ENCODE data around the gene SRPK1. TPM values are rescaled to one million over a fixed set of nuclear protein-coding genes. Genes with fewer than 3 reads are reported as not detected.

SRPK1 gene
- total RNA-seq, 1 donor, result 61.7 TPM

DNA sequence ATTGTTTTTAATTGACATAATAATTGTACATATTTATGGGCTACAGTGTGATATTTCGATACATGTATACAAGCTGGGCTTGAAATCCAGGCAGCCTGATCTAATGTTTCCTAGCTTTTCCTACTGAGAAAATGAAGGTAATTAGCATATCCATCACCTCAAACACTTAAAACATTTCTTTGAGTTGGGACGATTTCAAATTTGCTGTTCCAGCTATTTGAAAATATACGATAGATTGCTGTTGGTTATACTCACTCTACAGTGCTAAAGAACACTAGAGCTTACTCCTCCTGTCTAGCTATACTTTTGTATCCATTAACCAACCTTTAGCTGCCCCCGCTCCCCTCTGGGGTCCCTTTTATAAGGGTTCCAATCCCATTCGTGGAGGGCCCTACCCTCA is 111.1 kb downstream of the SRPK1 start:
- TF ChIP-seq, protein P1, sequence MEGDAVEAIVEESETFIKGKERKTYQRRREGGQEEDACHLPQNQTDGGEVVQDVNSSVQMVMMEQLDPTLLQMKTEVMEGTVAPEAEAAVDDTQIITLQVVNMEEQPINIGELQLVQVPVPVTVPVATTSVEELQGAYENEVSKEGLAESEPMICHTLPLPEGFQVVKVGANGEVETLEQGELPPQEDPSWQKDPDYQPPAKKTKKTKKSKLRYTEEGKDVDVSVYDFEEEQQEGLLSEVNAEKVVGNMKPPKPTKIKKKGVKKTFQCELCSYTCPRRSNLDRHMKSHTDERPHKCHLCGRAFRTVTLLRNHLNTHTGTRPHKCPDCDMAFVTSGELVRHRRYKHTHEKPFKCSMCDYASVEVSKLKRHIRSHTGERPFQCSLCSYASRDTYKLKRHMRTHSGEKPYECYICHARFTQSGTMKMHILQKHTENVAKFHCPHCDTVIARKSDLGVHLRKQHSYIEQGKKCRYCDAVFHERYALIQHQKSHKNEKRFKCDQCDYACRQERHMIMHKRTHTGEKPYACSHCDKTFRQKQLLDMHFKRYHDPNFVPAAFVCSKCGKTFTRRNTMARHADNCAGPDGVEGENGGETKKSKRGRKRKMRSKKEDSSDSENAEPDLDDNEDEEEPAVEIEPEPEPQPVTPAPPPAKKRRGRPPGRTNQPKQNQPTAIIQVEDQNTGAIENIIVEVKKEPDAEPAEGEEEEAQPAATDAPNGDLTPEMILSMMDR (IDR thresholded peaks at IDR 0.05; ENCODE audit: insufficient read depth, low read depth, low read length), result no peak
- no peak for DNase-seq (ENCODE audit: low read depth)
- no peak overlapping the region for H3K4me3 ChIP-seq (ENCODE audit: low read depth, low read length)

DNA sequence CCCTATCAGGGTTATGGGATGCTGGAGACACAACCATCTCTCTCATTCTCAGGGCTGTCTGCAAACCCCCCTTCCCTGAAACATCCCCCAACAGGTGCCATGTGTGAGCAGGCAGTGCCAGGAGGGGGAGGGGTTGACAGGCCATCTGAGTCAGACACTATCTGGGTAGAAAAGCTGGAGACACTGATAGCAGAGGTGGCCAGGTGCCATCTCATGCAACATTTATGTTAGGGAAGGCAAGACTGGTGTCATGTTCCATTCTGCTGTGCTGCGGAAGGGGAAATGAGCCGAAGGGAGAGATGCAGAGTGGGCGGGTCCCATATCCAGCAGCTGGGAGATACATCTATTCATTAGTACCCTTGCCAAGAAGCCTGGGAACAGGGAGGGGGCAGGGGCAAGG is 112.2 kb downstream of the SRPK1 start:
- no peak overlapping the region for H3K4me3 ChIP-seq (ENCODE audit: low read depth, low read length)
- no peak for DNase-seq (ENCODE audit: low read depth)
- TF ChIP-seq, protein P1 (IDR thresholded peaks at IDR 0.05; ENCODE audit: insufficient read depth, low read depth, low read length), result no peak

DNA sequence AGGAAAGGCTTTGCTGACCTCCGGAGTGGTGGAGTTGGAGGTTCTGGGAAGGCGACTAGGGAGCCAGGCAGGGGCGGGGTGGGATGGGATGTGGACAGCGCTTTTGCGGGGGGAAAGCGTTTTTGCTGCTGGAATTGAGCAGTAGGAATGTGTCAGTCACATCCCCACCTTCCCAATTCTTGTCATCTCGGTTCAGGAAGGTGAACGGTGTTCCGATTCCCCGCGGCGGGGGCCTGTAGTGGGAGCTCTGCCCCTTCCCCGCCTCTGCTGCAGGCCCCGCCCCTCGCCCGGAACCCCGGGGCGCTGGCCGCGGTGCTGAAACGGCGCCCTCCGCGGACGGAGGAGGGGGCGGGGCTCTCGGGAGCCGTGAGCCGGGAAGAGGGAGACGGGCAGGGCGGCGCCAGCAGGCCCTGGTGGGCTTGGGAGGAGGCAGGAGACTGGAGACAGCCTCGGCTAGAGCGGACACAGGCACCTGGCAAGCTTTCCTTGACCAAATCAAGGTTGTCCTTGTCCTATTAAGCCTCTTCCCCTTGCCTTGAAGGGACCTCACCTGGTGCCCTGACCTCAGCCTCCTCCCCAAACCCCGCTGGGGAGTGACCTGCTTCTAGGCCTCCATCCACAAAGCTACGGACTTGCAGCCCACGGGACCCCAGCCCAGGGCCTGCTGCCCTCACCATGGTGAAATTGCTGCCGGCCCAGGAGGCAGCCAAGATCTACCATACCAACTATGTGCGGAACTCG is 115.7 kb downstream of the SRPK1 start, which contains the start of gene LHFPL5:
LHFPL5 (plus strand) TSS at position 357 of the 741 bp plus-strand sequence; CDS start at position 676, 319 bp downstream.
- H3K4me3 ChIP-seq (ENCODE audit: low read depth, low read length), result peak within 1 kb of the TSS; percentile 43
- DNase-seq (ENCODE audit: low read depth), result peak; percentile 28
- TF ChIP-seq, protein P1 (IDR thresholded peaks at IDR 0.05; ENCODE audit: insufficient read depth, low read depth, low read length), result peak; percentile 2

DNA sequence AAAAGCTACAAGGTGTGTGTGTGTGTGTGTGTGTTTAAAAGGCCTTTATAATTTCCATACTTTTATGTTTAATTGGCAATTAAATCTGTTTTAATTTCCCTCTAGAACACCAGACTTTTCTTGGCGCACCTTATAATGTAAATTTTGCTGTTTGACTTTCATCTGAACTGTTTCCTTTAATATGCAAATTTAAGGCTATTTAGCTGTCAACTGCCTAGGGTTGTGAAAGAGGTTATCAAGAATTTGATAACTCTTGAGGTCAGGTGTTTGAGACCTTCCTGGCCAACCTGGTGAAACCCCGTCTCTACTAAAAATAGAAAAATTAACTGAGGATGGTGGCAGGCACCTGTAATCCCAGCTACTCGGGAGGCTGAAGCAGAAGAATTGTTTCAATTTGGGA is 119.8 kb downstream of the SRPK1 start:
- no peak for DNase-seq (ENCODE audit: low read depth)
- TF ChIP-seq, protein P1 (IDR thresholded peaks at IDR 0.05; ENCODE audit: insufficient read depth, low read depth, low read length), result no peak
- no peak overlapping the region for H3K4me3 ChIP-seq (ENCODE audit: low read depth, low read length)

DNA sequence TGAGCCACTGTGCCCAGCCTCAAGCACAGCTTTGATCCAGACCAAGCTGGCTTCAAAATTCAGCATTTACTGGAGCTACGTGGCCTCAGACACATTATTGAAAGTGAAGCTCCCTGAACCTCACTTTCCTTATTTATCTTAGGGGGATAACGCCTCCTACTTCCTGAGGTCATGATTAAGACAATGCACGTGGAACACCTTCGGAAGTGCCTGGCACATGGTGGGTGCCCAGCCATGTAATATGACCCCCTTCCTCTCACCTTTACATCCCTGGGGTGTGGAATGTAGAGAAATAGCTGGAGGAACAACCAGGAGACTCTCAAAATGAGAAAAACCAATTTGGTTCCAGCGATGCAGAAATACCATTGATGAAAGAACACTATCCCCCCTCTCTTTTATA is 122.2 kb downstream of the SRPK1 start:
- TF ChIP-seq, protein P1 (IDR thresholded peaks at IDR 0.05; ENCODE audit: insufficient read depth, low read depth, low read length), result no peak
- H3K4me3 ChIP-seq (ENCODE audit: low read depth, low read length), result no peak overlapping the region
- DNase-seq (ENCODE audit: low read depth), result no peak

DNA sequence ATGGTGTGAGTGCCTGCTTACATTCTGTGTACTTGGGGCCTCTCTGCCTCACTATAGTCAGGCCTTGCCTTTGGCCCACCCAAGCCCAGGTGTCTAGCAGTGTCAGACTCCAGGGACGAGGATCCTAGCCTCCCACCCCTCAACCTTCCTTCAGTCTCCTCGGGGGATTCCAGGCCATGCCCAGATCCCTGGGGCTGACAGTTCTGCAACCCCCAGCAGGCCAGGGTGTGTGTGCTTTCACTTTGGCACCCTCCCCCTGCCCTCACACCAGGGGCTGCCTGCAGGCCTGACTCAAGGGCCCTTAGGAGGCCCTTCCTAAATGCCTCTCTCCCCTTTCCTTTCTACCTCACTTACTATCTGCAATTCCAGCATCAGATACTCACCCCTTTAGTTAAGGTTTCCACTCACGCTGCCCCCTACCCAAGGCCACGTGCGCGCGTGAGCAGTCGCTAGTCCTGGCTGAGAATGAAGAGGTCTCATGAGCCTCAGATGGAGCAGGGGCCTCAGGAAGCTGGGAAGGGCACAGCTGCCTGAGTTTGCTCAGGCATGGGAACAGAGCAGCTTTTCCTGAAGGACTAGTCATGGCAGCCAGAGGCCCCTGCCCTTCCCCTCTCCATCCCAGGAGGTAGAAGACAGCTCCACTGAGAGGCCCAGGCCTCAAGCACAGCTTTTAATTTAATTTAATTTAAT is 122.9 kb downstream of the SRPK1 start:
- no peak overlapping the region for H3K4me3 ChIP-seq (ENCODE audit: low read depth, low read length)
- TF ChIP-seq, protein P1 (IDR thresholded peaks at IDR 0.05; ENCODE audit: insufficient read depth, low read depth, low read length), result no peak
- DNase-seq (ENCODE audit: low read depth), result no peak

Measured in fibroblast of villous mesenchyme (primary cell).